Progenitor cell of endocrine pancreas (in vitro differentiated cells): ENCODE results near the gene TRIM8. TPM values are rescaled to one million over a fixed set of nuclear protein-coding genes. Genes with fewer than 3 reads are reported as not detected.

ENCODE experiments used
- DNase-seq: peaks from one replicate; pipeline ENCODE4 v3.0.0; 2021; ENCODE audit warnings: low spot score; ENCODE audit not compliant: unreplicated experiment
- H3K27ac Mint-ChIP-seq: 2 replicates; pipeline ENCODE4 v1.8.0; 2021; ENCODE audit warnings: mild to moderate bottlenecking, moderate library complexity, mixed read lengths
- H3K27me3 Mint-ChIP-seq: 2 replicates; pipeline ENCODE4 v1.8.0; 2021; ENCODE audit warnings: mixed read lengths
- H3K36me3 Mint-ChIP-seq: 2 replicates; pipeline ENCODE4 v1.8.0; 2022; ENCODE audit warnings: mixed read lengths; ENCODE audit not compliant: insufficient read depth
- H3K4me1 Mint-ChIP-seq: 2 replicates; pipeline ENCODE4 v1.8.0; 2021; ENCODE audit warnings: low read depth, mixed read lengths
- H3K4me3 Mint-ChIP-seq: 2 replicates; pipeline ENCODE4 v1.8.0; 2021; ENCODE audit warnings: low read depth, mild to moderate bottlenecking, moderate library complexity, mixed read lengths
- H3K9me3 Mint-ChIP-seq: 2 replicates; pipeline ENCODE4 v1.8.0; 2021; ENCODE audit warnings: low read depth, mixed read lengths
- total RNA-seq: library from RNA; stranded (reverse); gene quantifications from 2 replicates; pipeline ENCODE4 v1.2.1, GENCODE V29; 2021
- TF ChIP-seq, protein P1 (sequence below): fragments of 200-600 bp; sonication (generic); IDR thresholded peaks from one replicate; pipeline ENCODE4 v1.5.0; 2021; ENCODE audit warnings: antibody characterized with exemption, mild to moderate bottlenecking; ENCODE audit not compliant: unreplicated experiment

Gene TRIM8
- total RNA-seq, 1 donor from 2014 or later = 66.1 TPM

DNA sequence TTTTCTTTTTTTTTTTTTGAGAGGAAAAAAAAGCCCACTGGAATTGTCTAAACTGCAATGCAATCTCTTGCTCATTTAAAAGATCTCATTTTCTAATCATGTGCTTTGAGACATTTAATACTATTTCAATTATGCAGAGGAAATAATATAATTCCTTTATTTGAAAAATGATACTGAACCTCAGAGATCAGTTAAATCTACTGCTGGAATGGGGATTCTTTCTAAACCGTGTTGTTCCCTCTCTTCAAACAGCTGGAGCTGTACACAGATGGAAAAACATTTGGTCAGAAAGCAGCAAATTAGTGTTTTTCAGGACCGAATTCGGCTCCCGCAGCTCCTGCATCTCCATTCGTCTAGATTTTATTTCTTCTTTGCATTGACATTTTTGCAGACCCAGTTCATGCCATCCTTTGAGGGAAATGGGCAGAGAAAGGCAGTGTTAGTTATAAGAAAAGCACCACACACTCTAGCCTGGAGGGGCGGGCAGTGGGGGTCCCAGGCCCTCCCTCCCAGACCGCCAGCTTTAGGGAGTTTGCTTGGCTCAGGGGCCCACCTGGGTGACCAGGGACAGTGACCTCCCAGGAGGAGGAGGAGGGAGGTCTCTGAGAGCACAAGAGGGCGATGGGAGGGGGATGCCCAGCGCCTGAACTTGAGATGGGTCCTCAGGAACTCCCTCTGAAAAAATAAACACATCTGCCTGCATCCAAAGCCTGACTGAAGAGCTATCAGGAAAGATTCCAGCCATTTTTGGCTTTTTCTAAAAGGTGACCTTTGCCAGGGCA lies 32.4 kb downstream of the TRIM8 start:
- TF ChIP-seq, protein P1, sequence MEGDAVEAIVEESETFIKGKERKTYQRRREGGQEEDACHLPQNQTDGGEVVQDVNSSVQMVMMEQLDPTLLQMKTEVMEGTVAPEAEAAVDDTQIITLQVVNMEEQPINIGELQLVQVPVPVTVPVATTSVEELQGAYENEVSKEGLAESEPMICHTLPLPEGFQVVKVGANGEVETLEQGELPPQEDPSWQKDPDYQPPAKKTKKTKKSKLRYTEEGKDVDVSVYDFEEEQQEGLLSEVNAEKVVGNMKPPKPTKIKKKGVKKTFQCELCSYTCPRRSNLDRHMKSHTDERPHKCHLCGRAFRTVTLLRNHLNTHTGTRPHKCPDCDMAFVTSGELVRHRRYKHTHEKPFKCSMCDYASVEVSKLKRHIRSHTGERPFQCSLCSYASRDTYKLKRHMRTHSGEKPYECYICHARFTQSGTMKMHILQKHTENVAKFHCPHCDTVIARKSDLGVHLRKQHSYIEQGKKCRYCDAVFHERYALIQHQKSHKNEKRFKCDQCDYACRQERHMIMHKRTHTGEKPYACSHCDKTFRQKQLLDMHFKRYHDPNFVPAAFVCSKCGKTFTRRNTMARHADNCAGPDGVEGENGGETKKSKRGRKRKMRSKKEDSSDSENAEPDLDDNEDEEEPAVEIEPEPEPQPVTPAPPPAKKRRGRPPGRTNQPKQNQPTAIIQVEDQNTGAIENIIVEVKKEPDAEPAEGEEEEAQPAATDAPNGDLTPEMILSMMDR = no peak
- no peaks in the 10 kb centered on the region for H3K27me3 Mint-ChIP-seq
- no peak for DNase-seq
- H3K27ac Mint-ChIP-seq = no peak overlapping the region
- no peaks in the 10 kb centered on the region for H3K9me3 Mint-ChIP-seq
- peaks cover 45% of the 10 kb centered on the region for H3K4me1 Mint-ChIP-seq
- H3K4me3 Mint-ChIP-seq = no peak overlapping the region
- H3K36me3 Mint-ChIP-seq = peaks cover 4% of the 10 kb centered on the region

DNA sequence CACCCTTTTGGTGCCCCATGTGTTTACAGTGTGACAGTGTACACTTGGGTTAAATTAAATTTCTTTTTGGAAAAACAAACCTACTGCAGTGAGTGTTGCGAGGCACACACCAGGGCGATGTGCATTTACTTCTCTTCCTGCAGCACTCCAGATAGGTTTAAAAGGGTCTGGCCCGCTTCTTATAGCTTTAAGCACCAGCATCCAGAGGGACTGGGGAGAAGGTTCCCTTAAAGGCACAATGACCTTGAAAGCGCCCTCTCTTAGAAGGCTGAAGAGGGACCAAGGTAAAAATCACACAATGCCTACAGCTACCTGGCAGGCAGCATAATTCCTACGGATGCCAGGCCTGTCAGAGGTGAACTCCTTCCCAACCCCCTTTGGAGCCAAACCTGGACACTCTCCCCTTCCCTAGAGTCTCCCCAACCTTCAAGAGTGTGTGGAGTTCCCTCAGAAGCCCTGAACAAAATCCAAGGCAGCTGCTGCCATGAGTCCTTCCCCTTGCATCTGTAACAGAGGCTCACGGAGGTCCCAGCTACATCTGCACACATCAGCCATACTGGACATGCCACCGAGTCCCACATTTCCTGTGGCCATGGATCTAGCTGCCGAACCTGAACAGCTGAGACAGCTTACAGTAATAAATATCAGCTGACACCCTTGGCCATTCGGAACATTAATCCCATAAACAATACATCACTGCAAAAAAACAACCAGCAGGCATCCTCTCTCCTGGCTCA lies 33.2 kb downstream of the TRIM8 start:
- Mint-ChIP-seq H3K4me1 (peaks cover 45% of the 10 kb centered on the region), H3K9me3 (no peaks in the 10 kb centered on the region), H3K36me3 (peaks cover 8% of the 10 kb centered on the region), H3K4me3 (no peak overlapping the region), H3K27me3 (no peaks in the 10 kb centered on the region), H3K27ac (no peak overlapping the region)
- DNase-seq = no peak
- TF ChIP-seq, protein P1 = no peak

DNA sequence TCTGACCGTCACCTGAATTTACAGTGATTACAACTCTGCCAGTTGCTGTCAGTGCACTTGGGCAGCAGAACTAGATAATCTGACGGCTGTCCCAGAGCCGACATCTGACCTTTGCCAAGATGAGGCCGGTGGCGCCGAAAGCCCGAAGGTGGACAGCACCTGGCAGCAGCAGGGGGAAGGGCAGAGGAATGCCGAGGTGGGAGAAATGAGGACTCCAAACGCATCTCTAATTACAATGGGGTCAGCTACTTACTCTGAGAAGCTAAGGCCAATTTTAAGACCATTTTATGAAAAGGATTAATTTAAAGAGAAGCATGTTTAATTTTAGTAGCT lies 33.8 kb downstream of the TRIM8 start:
- Mint-ChIP-seq H3K9me3 (no peaks in the 10 kb centered on the region), H3K27me3 (no peaks in the 10 kb centered on the region), H3K27ac (no peak overlapping the region), H3K4me3 (no peak overlapping the region), H3K36me3 (peaks cover 9% of the 10 kb centered on the region), H3K4me1 (peaks cover 45% of the 10 kb centered on the region)
- TF ChIP-seq, protein P1 = no peak
- DNase-seq = no peak

DNA sequence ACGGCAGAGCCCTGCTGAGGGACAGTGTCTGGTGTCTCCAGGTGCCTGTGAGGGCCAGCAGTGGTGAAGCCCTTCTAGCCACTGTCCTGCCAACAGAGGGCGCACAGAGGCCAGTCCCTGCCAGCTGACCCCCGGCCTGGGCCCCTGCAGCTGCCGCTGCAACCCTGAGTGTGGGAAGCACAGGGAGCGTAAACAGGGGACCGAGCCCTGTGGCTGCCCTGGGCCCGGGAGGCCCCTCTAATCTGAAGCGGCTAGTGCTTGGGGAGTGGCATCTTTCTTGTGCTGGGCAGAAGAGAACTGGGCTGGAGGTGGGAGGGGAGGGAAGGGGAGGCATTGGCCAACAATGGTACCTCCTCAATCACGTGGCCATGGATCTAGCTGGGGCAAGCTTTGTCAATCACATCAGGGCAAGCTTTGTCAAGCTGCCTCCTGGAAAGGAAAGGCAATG lies 34.6 kb downstream of the TRIM8 start:
- Mint-ChIP-seq H3K27me3 (no peaks in the 10 kb centered on the region), H3K4me3 (no peak overlapping the region), H3K9me3 (no peaks in the 10 kb centered on the region), H3K4me1 (peaks cover 41% of the 10 kb centered on the region), H3K36me3 (peaks cover 12% of the 10 kb centered on the region), H3K27ac (peak overlapping the region; percentile 29)
- TF ChIP-seq, protein P1 = peak; percentile 82
- DNase-seq = peak; percentile 70

DNA sequence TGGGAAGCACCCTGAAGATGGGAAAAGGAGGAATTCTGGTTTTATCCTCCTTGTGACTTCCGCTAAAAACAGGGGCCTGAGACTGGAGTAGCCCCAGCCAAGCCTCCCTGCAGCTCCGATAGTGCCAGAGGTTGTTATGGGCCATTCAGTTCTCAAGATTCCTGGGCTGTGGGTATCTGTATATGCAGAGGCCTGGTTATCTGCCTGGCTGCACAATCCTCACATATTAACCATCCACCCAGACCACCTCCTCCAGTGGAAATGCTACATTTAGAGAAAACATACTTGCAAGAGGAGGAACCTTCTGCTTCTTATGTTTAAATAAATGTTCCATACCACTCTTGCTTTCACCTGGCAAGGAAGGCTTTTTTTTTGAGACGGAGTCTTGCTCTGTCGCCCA lies 35.3 kb downstream of the TRIM8 start:
- no peak overlapping the region for H3K27ac Mint-ChIP-seq
- H3K4me1 Mint-ChIP-seq = peaks cover 36% of the 10 kb centered on the region
- peaks cover 13% of the 10 kb centered on the region for H3K36me3 Mint-ChIP-seq

More for the DNA sequence above, 35.3 kb downstream of the TRIM8 start:
- no peaks in the 10 kb centered on the region for H3K9me3 Mint-ChIP-seq
- no peak overlapping the region for H3K4me3 Mint-ChIP-seq
- TF ChIP-seq, protein P1 = no peak
- no peak for DNase-seq
- no peaks in the 10 kb centered on the region for H3K27me3 Mint-ChIP-seq
